ENCODE data around the gene SLC25A18. TPM values are rescaled to one million over a fixed set of nuclear protein-coding genes. Genes with fewer than 3 reads are reported as not detected.

SLC25A18 gene
- total and polyA plus RNA-seq, 10 of the 15 experiments (the other 5 are each of a cell fraction or from before 2014, with no cell fraction given), result 0.03 to 0.09 TPM; not detected in 8

GRCh38 chr22:17638432-17639246 lies 75.3 kb downstream of the SLC25A18 start, which contains the start of gene BCL2L13 (continued):
- TF ChIP-seq CREM (IDR thresholded peaks at IDR 0.05; ENCODE audit: low read depth) (peak; percentile 92), E2F4 (IDR thresholded peaks at IDR 0.05; ENCODE audit: low read depth, low read length) (peak; percentile 17; the same call in 1 of the 2 replicates), IKZF1 (conservative IDR thresholded peaks at IDR 0.05) (peak; percentile 69), ELK1 (IDR thresholded peaks at IDR 0.05; ENCODE audit: low read depth, low read length) (peak; percentile 65), ASH2L (IDR thresholded peaks at IDR 0.05; ENCODE audit: borderline replicate concordance, low read depth) (no peak), MEF2B (IDR thresholded peaks at IDR 0.05; ENCODE audit: partially characterized antibody, poor library complexity, severe bottlenecking) (peak; percentile 37), SREBF2 (IDR thresholded peaks at IDR 0.05; ENCODE audit: low read length) (no peak), RUNX3 (IDR thresholded peaks at IDR 0.05; ENCODE audit: low read length) (peak; percentile 32; the same call in 1 of the 2 replicates), RFX5 (IDR thresholded peaks at IDR 0.05; ENCODE audit: low read depth, low read length) (peak; percentile 35; the same call in 1 of the 2 replicates), NFIC (IDR thresholded peaks at IDR 0.05; ENCODE audit: low read depth, low read length) (0 out of 2 replicates have a peak, but pooled peaks have one; percentile 26)
